HG03469 (cell line): Measurements from ENCODE around the gene RPS23.
"Not testable (repeated sequence)": the region's sequence is repeated elsewhere in the genome, so short reads cannot be mapped to it uniquely, and the experiment has no call there.

Source experiments
- ATAC-seq: cut with Tn5 transposase; IDR thresholded peaks from one replicate; pipeline ENCODE4 v1.9.1; 2021; ENCODE audit warnings: mild to moderate bottlenecking, moderate library complexity, moderate number of reproducible peaks; ENCODE audit not compliant: unreplicated experiment

Gene RPS23

GRCh38 chr5:82290908-82291307, 12.8 kb upstream of the RPS23 start:
- no peak for ATAC-seq

- no peak for ATAC-seq
Observed at GRCh38 chr5:82290005-82290404, 11.9 kb upstream of the RPS23 start.

GRCh38 chr5:82287625-82288024, 9.5 kb upstream of the RPS23 start:
- ATAC-seq = no peak

- no peak for ATAC-seq
Observed at GRCh38 chr5:82285206-82285605, 7.1 kb upstream of the RPS23 start.

GRCh38 chr5:82283893-82284292, 5.7 kb upstream of the RPS23 start:
- no peak for ATAC-seq

- no peak for ATAC-seq
Observed at GRCh38 chr5:82278711-82279370, 687 bp upstream of the RPS23 start.

GRCh38 chr5:82277613-82277986, 554 bp downstream of the RPS23 start:
- ATAC-seq = no peak

- ATAC-seq = no peak
Observed at GRCh38 chr5:82276800-82277612, 1.1 kb downstream of the RPS23 start.

- no peak for ATAC-seq
Observed at GRCh38 chr5:82275216-82275664, 2.9 kb downstream of the RPS23 start.

- no peak for ATAC-seq
Observed at GRCh38 chr5:82274343-82275211, 3.6 kb downstream of the RPS23 start.

- ATAC-seq = not testable (repeated sequence)
Observed at GRCh38 chr5:82273426-82273825, 4.7 kb downstream of the RPS23 start.

GRCh38 chr5:82272571-82273356, 5.4 kb downstream of the RPS23 start:
- ATAC-seq = not testable (repeated sequence)

GRCh38 chr5:82269363-82269762, 8.8 kb downstream of the RPS23 start:
- ATAC-seq = not testable (repeated sequence)

GRCh38 chr5:82267297-82267933, 10.7 kb downstream of the RPS23 start:
- not testable (repeated sequence) for ATAC-seq

GRCh38 chr5:82265047-82265446, 13.1 kb downstream of the RPS23 start:
- ATAC-seq = no peak

GRCh38 chr5:82259172-82259800, 18.9 kb downstream of the RPS23 start:
- ATAC-seq = no peak

GRCh38 chr5:82257729-82258128, 20.4 kb downstream of the RPS23 start:
- no peak for ATAC-seq

GRCh38 chr5:82257247-82257646, 20.9 kb downstream of the RPS23 start:
- no peak for ATAC-seq

- ATAC-seq = no peak
Observed at GRCh38 chr5:82255844-82256243, 22.3 kb downstream of the RPS23 start.

GRCh38 chr5:82252744-82253143, 25.4 kb downstream of the RPS23 start:
- ATAC-seq = no peak
